ENCODE results near the gene INPP4B.

DNA sequence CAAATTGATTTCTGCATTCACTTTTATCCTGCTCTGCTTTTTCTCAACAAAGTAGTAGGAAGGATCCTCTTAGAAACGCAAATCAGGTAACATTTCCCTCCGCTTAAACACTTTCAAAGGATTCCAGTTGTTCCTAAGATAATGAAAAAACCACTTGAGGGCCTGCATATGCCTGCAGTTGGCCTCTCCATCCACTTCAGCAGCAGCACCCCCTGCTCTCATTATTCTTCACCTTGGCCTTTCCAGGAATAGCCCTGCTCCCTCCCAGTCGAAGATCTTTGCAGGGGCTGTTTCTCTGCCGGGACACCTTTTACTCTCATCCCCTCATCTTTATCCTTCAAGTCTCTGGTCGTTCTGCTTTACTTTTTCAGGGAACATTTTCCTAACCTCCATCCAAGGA is 314.0 kb downstream of the INPP4B start:
- TF ChIP-seq, protein P1, sequence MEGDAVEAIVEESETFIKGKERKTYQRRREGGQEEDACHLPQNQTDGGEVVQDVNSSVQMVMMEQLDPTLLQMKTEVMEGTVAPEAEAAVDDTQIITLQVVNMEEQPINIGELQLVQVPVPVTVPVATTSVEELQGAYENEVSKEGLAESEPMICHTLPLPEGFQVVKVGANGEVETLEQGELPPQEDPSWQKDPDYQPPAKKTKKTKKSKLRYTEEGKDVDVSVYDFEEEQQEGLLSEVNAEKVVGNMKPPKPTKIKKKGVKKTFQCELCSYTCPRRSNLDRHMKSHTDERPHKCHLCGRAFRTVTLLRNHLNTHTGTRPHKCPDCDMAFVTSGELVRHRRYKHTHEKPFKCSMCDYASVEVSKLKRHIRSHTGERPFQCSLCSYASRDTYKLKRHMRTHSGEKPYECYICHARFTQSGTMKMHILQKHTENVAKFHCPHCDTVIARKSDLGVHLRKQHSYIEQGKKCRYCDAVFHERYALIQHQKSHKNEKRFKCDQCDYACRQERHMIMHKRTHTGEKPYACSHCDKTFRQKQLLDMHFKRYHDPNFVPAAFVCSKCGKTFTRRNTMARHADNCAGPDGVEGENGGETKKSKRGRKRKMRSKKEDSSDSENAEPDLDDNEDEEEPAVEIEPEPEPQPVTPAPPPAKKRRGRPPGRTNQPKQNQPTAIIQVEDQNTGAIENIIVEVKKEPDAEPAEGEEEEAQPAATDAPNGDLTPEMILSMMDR (IDR thresholded peaks at IDR 0.05), result no peak
- TF ChIP-seq EZH2 (IDR thresholded peaks at IDR 0.05; ENCODE audit: borderline replicate concordance, insufficient read depth, low read depth, low read length, poor library complexity, severe bottlenecking), result no peak

All from B cell (primary cell).